ENCODE results near the gene ADAMTS17. TPM values are rescaled to one million over a fixed set of nuclear protein-coding genes. Genes with fewer than 3 reads are reported as not detected.
A peak's percentile ranks its signal among the peaks of the same experiment; 100 is the strongest.

ADAMTS17 gene
- total RNA-seq, 1 donor from 2014 or later: 3.4 TPM

DNA sequence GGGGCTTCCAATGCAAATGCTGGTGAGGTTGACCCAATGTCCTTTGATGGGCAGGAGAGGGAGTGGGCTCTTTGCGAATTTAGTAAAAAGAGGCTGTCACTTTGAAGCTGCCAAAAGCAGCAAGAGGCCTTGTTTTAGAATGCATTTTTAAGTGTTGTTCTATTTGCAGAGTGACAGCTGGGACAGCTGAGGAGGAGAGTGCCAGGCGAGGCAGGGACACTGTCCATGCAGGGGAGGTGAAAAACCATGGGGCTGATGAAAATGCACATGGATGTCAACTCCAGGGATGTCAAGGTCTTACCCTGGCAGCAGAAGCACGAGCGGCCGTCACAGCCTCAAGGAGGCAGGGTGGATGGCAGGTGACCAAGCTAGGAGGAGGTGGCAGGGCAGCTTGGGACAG lies 279.8 kb downstream of the ADAMTS17 start:
- H3K27me3 Mint-ChIP-seq (ENCODE audit: low read depth): no peaks in the 10 kb centered on the region
- no peak overlapping the region for H3K27ac Mint-ChIP-seq (ENCODE audit: unreplicated experiment)
- peaks cover 2% of the 10 kb centered on the region for H3K36me3 Mint-ChIP-seq (ENCODE audit: low read depth)
- peaks cover 3% of the 10 kb centered on the region for H3K9me3 Mint-ChIP-seq (ENCODE audit: low read depth)
- TF ChIP-seq, protein P1, sequence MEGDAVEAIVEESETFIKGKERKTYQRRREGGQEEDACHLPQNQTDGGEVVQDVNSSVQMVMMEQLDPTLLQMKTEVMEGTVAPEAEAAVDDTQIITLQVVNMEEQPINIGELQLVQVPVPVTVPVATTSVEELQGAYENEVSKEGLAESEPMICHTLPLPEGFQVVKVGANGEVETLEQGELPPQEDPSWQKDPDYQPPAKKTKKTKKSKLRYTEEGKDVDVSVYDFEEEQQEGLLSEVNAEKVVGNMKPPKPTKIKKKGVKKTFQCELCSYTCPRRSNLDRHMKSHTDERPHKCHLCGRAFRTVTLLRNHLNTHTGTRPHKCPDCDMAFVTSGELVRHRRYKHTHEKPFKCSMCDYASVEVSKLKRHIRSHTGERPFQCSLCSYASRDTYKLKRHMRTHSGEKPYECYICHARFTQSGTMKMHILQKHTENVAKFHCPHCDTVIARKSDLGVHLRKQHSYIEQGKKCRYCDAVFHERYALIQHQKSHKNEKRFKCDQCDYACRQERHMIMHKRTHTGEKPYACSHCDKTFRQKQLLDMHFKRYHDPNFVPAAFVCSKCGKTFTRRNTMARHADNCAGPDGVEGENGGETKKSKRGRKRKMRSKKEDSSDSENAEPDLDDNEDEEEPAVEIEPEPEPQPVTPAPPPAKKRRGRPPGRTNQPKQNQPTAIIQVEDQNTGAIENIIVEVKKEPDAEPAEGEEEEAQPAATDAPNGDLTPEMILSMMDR (IDR thresholded peaks at IDR 0.05): no peak
- H3K4me3 Mint-ChIP-seq (ENCODE audit: unreplicated experiment): no peak overlapping the region
- peaks cover 28% of the 10 kb centered on the region for H3K4me1 Mint-ChIP-seq (ENCODE audit: low read depth)
- no peak for DNase-seq (ENCODE audit: low spot score)

DNA sequence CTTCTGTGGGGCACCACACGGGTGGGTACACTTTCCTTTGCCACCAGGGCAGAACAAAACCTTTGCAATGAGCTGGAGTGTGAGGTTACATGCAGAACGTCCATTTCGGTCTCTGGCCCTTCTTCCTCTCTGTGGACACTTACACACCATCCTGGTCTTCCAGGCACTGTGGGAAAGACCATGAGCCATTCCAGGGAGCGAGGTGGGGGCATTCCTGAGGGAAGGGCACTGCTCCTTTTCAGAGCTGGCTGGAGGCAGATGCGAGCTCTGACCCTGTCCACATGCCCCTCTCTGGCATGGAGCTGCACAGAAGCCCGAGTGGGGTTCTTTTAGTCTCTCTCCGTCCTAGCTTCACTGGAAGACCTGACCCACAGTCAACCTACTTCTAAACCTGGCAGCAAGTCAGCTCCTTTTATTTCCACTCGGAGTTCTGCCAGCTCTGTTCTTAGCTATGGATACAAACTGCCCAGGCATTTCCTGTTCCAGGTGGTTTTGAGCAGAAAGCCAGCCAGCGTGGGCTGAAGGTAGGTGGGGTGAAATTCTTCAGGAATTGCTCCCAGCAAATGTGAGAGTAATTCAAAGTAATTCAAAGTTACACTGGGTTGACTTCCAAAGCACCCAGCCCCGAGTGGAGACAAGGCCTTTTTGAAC lies 281.4 kb downstream of the ADAMTS17 start:
- TF ChIP-seq, protein P1 (IDR thresholded peaks at IDR 0.05): no peak
- peaks cover 28% of the 10 kb centered on the region for H3K4me1 Mint-ChIP-seq (ENCODE audit: low read depth)
- H3K27ac Mint-ChIP-seq (ENCODE audit: unreplicated experiment): peak overlapping the region; percentile 83
- no peak overlapping the region for H3K4me3 Mint-ChIP-seq (ENCODE audit: unreplicated experiment)
- no peaks in the 10 kb centered on the region for H3K27me3 Mint-ChIP-seq (ENCODE audit: low read depth)
- H3K9me3 Mint-ChIP-seq (ENCODE audit: low read depth): no peaks in the 10 kb centered on the region
- no peaks in the 10 kb centered on the region for H3K36me3 Mint-ChIP-seq (ENCODE audit: low read depth)
- DNase-seq (ENCODE audit: low spot score): no peak

DNA sequence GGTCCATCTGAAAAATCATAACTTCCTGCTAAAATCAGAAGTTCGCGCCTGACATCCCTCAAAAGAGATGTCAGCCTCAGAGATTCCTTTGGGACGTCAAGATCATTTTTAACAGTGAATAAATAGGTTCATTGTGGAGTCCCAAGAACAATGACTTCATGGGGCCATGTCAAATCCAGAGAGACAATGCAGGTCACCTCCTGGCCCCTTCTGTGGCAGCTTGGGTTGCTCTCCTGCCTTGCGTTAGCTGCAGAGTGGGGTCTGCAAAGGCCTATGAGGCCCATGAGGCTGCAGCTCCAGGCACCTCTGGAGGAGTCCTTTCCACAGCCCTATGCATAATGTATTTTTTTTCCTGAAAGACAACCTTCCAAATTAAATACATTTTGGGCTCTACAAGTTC lies 282.3 kb downstream of the ADAMTS17 start:
- Mint-ChIP-seq H3K9me3 (ENCODE audit: low read depth) (no peaks in the 10 kb centered on the region), H3K4me3 (ENCODE audit: unreplicated experiment) (no peak overlapping the region), H3K36me3 (ENCODE audit: low read depth) (no peaks in the 10 kb centered on the region), H3K27me3 (ENCODE audit: low read depth) (no peaks in the 10 kb centered on the region), H3K4me1 (ENCODE audit: low read depth) (peaks cover 28% of the 10 kb centered on the region), H3K27ac (ENCODE audit: unreplicated experiment) (no peak overlapping the region)
- no peak for DNase-seq (ENCODE audit: low spot score)
- TF ChIP-seq, protein P1 (IDR thresholded peaks at IDR 0.05): no peak

DNA sequence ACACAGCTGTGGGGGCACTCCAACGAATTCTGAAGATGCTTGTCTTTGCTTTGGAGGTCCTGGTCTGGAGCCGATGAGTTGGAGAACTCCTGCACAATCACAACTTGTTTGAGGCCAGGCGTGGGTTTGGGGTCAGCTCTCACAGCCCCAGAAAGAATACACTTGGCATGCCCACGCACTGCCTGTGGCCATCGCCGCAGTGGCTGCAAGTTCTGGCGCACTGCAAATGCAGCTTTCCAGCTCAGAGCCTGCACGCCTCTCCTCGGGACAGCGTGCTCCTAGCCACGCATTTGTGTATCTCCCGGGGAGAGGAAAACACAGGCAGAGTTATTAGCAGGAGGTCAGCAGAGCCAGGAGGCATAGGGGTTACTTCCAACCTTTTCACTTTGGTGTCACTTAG lies 282.7 kb downstream of the ADAMTS17 start:
- no peak for DNase-seq (ENCODE audit: low spot score)
- no peak overlapping the region for H3K27ac Mint-ChIP-seq (ENCODE audit: unreplicated experiment)
- TF ChIP-seq, protein P1 (IDR thresholded peaks at IDR 0.05): no peak
- H3K27me3 Mint-ChIP-seq (ENCODE audit: low read depth): no peaks in the 10 kb centered on the region
- H3K4me1 Mint-ChIP-seq (ENCODE audit: low read depth): peaks cover 28% of the 10 kb centered on the region
- H3K4me3 Mint-ChIP-seq (ENCODE audit: unreplicated experiment): no peak overlapping the region
- no peaks in the 10 kb centered on the region for H3K36me3 Mint-ChIP-seq (ENCODE audit: low read depth)
- no peaks in the 10 kb centered on the region for H3K9me3 Mint-ChIP-seq (ENCODE audit: low read depth)

DNA sequence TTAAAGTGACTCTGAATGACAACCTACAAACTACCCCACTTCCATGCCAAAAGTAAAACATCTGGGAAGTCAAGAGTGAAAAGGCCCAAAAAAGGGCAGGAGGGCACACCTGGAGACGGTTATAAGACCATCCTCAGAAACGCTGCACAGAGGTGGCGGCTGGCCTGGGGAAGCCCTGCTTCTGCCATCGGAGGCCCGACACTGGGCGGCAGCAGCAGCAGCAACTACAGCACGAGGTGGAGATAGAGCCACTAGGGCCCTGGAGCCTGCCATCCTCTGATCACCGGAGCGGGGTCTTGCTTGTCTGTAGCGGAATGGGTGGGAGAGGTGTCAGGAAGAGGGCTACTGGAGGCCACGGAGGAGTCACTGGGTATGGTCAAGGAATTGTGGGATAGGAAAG lies 283.3 kb downstream of the ADAMTS17 start:
- TF ChIP-seq, protein P1 (IDR thresholded peaks at IDR 0.05): no peak
- DNase-seq (ENCODE audit: low spot score): no peak
- no peaks in the 10 kb centered on the region for H3K27me3 Mint-ChIP-seq (ENCODE audit: low read depth)
- H3K4me3 Mint-ChIP-seq (ENCODE audit: unreplicated experiment): no peak overlapping the region
- H3K9me3 Mint-ChIP-seq (ENCODE audit: low read depth): no peaks in the 10 kb centered on the region
- H3K36me3 Mint-ChIP-seq (ENCODE audit: low read depth): no peaks in the 10 kb centered on the region
- no peak overlapping the region for H3K27ac Mint-ChIP-seq (ENCODE audit: unreplicated experiment)
- peaks cover 30% of the 10 kb centered on the region for H3K4me1 Mint-ChIP-seq (ENCODE audit: low read depth)
